RCC 7860 (cell line): ENCODE measurements around the gene GNPTG.
A peak's percentile ranks its signal among the peaks of the same experiment; 100 is the strongest.

ENCODE experiments used
- DNase-seq: peaks from one replicate; pipeline ENCODE4 v3.0.0-alpha.2; 2015; ENCODE audit warnings: low spot score
- FAIRE-seq: peaks from 2 replicates; lab custom pipeline; 2012; peaks lifted over from hg19 to GRCh38; lab: Jason Lieb, UNC

GNPTG gene

GRCh38 chr16:1346422-1347285 is 5.1 kb upstream of the GNPTG start:
- DNase-seq (no peak), FAIRE-seq (no peak)

DNA sequence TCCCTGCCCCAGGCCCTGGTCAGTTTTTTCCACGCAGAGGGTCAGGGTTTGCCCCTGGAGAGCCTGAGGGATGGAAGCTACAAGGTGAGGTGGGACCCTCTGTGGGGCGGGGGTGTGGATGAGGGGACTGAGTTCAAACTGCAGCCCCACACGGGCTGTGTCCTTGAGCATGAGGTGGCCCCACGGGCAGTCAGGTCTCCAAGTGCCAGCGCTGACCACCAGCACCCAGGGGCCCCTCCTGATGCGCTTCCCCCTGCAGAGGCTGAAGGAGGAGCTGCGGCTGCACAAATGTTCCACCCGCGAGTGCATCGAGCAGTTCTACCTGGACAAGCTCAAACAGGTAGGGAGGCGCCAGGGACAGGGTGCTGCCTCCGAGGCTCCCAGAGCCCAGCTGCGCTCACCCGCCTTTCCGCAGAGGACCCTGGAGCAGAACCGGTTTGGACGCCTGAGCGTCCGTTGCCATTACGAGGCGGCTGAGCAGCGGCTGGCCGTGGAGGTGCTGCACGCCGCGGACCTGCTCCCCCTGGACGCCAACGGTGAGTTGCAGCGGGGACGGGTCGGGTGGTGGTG is 4.4 kb upstream of the GNPTG start:
- no peak for FAIRE-seq
- DNase-seq, result no peak

DNA sequence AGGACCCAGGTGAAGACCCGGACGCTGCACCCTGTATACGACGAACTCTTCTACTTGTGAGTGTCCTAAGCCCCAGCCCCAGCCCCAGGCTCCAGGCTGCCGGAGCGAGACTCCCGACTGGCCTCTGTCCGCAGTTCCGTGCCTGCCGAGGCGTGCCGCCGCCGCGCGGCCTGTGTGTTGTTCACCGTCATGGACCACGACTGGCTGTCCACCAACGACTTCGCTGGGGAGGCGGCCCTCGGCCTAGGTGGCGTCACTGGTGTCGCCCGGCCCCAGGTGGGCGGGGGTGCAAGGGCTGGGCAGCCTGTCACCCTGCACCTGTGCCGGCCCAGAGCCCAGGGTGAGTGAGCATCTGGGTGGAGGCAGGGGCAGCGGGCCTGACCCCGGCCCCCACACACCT is 3.8 kb upstream of the GNPTG start:
- no peak for FAIRE-seq

DNA sequence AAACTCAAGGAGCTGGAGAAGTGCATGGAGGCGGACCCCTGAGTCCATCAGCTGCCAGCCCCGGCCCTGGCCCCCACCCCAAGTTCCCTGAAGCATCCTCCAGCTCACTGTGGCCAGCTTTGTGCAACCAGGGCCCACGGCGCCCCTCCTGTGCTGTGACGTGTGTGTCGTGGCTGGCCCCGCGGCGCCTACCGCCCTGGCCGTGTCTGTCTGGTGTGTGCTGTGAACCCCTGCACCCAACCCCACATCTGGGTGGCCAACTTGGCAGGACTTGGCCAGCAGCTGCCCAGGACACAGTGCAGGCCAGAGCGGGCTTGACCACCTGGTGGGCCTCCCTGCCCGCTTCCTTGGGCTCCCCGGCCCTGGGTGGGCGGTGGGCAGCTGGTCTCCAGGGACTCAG is 3.3 kb upstream of the GNPTG start:
- no peak for DNase-seq
- FAIRE-seq, result no peak

More for the DNA sequence above, 3.8 kb upstream of the GNPTG start:
- DNase-seq, result no peak

DNA sequence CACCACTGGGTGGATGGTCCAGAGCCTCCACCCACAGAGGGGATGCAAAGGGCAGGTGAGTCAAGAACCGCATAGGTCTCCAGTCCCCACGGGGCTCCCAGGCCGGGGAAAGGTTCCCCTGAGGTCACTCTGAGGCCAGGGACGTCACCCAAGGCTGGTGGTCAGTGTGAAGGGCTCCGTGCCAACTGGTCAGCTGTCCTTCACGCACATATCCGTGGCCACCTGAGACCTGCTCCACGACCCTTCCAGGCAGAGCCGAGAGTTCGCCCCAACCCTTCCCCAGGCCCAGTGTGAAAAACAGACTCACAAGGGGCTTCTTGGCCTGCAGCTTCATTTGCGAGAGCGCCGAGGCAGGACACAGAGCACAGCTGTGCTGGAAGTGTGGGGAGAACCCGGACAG is 2.8 kb upstream of the GNPTG start:
- DNase-seq, result no peak
- no peak for FAIRE-seq

DNA sequence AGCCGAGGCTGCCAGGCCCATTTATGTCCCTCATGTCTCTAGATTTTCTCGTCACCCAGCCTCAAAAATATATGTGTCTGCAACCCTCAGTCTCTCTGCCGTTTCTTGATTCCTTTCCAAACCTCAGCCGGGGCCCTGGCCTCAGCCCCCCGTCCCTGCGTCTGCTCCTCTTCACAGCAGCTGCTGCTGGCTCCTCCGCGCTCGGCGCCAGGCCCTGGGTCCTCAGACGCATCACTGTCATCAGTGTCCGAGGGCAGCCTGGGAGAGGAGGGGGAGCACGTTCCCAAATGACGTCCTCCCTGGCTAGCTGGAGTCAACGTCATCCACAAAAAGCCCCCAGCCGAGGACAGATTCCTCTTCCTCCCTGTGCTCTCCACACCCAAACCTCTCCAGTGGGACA is 2.4 kb upstream of the GNPTG start:
- FAIRE-seq, result no peak
- DNase-seq, result no peak

- no peak for FAIRE-seq
- DNase-seq, result no peak
Observed at GRCh38 chr16:1349951-1350350, 1.8 kb upstream of the GNPTG start.

- DNase-seq (no peak), FAIRE-seq (no peak)
Observed at GRCh38 chr16:1350691-1351090, 1.0 kb upstream of the GNPTG start.

DNA sequence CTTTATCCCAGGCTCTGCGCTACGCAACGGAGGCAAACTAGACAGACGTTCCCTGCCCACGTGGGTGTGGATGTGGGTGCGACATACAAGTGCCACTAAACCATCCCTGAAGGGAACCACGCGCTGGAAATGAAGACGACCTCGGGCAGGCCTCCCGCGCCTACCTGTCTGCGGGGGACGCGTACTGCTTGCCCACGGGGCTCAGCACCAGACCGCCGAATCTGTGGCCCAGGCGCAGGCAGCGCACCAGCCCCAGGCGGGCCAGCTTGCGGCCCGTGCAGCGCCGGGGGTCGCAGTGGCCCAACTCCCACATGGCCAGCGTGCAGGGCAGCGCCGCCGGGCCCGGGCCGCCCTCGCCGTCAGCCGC is 533 bp upstream of the GNPTG start:
- FAIRE-seq (no peak), DNase-seq (no peak)

GRCh38 chr16:1354815-1355540 is 3.2 kb downstream of the GNPTG start:
- no peak for FAIRE-seq
- DNase-seq, result no peak

GRCh38 chr16:1355591-1355990 is 3.9 kb downstream of the GNPTG start:
- DNase-seq, result no peak
- FAIRE-seq, result no peak

- FAIRE-seq, result no peak
- no peak for DNase-seq
Observed at GRCh38 chr16:1356061-1356900, 4.5 kb downstream of the GNPTG start.

DNA sequence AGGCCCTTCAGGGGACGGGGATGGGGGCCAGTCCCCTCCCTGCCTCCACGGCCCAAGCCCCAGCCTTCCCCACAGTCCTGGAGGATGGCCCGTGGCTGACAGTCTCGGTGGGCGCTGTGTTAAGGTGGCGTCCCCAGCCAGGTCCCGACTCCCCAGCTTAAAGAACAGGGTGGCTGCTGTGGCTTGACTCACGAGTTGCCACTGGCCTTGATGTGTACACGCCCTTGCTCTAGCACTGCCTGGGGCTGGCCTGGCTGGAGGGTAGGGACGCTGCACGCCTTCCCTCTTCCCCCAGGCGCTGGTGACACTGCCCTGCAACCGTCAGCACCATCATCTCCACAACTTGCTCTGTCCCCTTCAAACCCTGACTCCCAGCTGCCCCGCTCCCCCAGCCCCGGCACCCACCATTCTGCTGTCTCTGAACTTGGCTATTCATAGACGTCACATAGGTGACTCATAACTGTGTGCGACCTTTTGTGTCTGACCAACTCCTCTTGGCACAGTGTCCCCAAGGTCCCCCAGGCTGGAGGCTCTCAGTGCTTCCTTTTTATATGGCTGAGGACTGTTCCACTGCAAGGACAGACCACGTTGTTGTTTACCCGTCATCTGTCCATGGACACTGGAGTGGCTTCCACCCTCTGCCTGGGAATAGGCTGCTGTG is 6.3 kb downstream of the GNPTG start:
- DNase-seq, result peak; percentile 19
- FAIRE-seq, result no peak

GRCh38 chr16:1361685-1362360 is 10.1 kb downstream of the GNPTG start:
- FAIRE-seq (no peak), DNase-seq (no peak)

GRCh38 chr16:1362807-1363206 is 11.1 kb downstream of the GNPTG start:
- DNase-seq (no peak), FAIRE-seq (no peak)

- DNase-seq (peak; percentile 21), FAIRE-seq (no peak)
Observed at GRCh38 chr16:1363501-1364041, 11.8 kb downstream of the GNPTG start.

DNA sequence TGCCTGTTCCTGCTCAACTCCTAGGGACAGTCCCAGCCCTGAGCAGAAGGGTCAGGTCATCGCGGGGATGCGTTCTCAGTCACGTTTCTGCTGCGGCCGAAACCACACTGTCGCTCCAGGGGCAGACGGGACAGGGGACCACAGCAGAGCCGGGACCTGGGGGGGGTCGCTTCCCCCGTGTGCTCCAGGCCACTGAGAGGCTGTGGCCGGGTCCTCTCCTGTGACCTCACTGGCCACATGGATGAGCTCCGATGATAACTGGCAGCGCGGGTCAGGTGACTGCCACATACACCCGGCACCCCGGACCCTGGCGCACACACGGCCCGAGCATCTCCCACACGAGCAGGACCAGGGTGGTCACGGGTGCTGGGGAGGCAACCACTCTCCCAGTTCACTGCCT is 12.8 kb downstream of the GNPTG start:
- DNase-seq (no peak), FAIRE-seq (no peak)

GRCh38 chr16:1366060-1366711 is 14.5 kb downstream of the GNPTG start:
- FAIRE-seq, result no peak
- DNase-seq, result no peak

- FAIRE-seq (no peak), DNase-seq (no peak)
Observed at GRCh38 chr16:1366712-1367299, 15.1 kb downstream of the GNPTG start.
